ENCODE results near the gene SHMT2.

The SHMT2 gene

GRCh38 chr12:57219205-57219992, 10.1 kb upstream of the SHMT2 start:
- no peak overlapping the region for H3K4me3 ChIP-seq (ENCODE audit: low read depth, low read length)
- no peak for TF ChIP-seq CTCF (IDR thresholded peaks at IDR 0.05; ENCODE audit: low read depth, low read length)

GRCh38 chr12:57219993-57220754, 9.3 kb upstream of the SHMT2 start:
- no peak overlapping the region for H3K4me3 ChIP-seq (ENCODE audit: low read depth, low read length)
- no peak for TF ChIP-seq CTCF (IDR thresholded peaks at IDR 0.05; ENCODE audit: low read depth, low read length)

- H3K4me3 ChIP-seq (ENCODE audit: low read depth, low read length) = no peak overlapping the region
- TF ChIP-seq CTCF (IDR thresholded peaks at IDR 0.05; ENCODE audit: low read depth, low read length) = no peak
Observed at GRCh38 chr12:57220770-57221168, 8.7 kb upstream of the SHMT2 start.

GRCh38 chr12:57221169-57221917, 8.2 kb upstream of the SHMT2 start:
- H3K4me3 ChIP-seq (ENCODE audit: low read depth, low read length) = no peak overlapping the region
- TF ChIP-seq CTCF (IDR thresholded peaks at IDR 0.05; ENCODE audit: low read depth, low read length) = no peak

GRCh38 chr12:57222286-57223190, 7.0 kb upstream of the SHMT2 start:
- no peak overlapping the region for H3K4me3 ChIP-seq (ENCODE audit: low read depth, low read length)
- TF ChIP-seq CTCF (IDR thresholded peaks at IDR 0.05; ENCODE audit: low read depth, low read length) = no peak

GRCh38 chr12:57223191-57224165, 6.0 kb upstream of the SHMT2 start:
- TF ChIP-seq CTCF (IDR thresholded peaks at IDR 0.05; ENCODE audit: low read depth, low read length) = no peak
- no peak overlapping the region for H3K4me3 ChIP-seq (ENCODE audit: low read depth, low read length)
